ENCODE data around the gene CORO7.

- TF ChIP-seq IRF3 (IDR thresholded peaks at IDR 0.05; ENCODE audit: low read depth, low read length) (no peak), USF1 (IDR thresholded peaks at IDR 0.05; ENCODE audit: borderline replicate concordance, low read depth) (no peak), CTCF (IDR thresholded peaks at IDR 0.05) (no peak), JUND (IDR thresholded peaks at IDR 0.05) (no peak), POLR2AphosphoS5 (IDR thresholded peaks at IDR 0.05; ENCODE audit: low read depth, low read length) (no peak), RAD21 (IDR thresholded peaks at IDR 0.05; ENCODE audit: low read length) (no peak), PBX3 (IDR thresholded peaks at IDR 0.05) (no peak), FOXM1 (IDR thresholded peaks at IDR 0.05; ENCODE audit: low read depth) (no peak), SIN3A (IDR thresholded peaks at IDR 0.05; ENCODE audit: borderline replicate concordance, low read depth, low read length) (no peak), FOXJ3 (CRISPR knock-in tag; IDR thresholded peaks at IDR 0.05) (no peak), MXI1 (IDR thresholded peaks at IDR 0.05; ENCODE audit: low read depth, low read length) (no peak), EP300 (IDR thresholded peaks at IDR 0.05; ENCODE audit: borderline replicate concordance in 1 of 2, low read depth in 1 of 2, low read length in 1 of 2) (no peak), EZH2phosphoT487 (IDR thresholded peaks at IDR 0.05; ENCODE audit: borderline replicate concordance, low read depth) (no peak), USF2 (IDR thresholded peaks at IDR 0.05; ENCODE audit: borderline replicate concordance, low read depth, low read length) (no peak)
Measured at GRCh38 chr16:4332083-4332482, 84.3 kb downstream of the CORO7 start.

Measured in SK-N-SH (cell line).